GM08714 (cell line): ENCODE results near the gene LCN6.

Experiments used
- H3K4me3 ChIP-seq: fragments of 200-500 bp; sonication (Bioruptor generic); 2 replicates; pipeline ENCODE4 v1.5.1; 2014; ENCODE audit warnings: mild to moderate bottlenecking, low read length, inconsistent platforms
- ZNF274 ChIP-seq: IDR thresholded peaks from 2 replicates; pipeline ENCODE4 v1.6.1; 2012; ENCODE audit warnings: mild to moderate bottlenecking, low read depth, low read length

Gene LCN6

GRCh38 chr9:136697146-136697820 lies 51.0 kb downstream of the LCN6 start:
- TF ChIP-seq ZNF274, result no peak
- H3K4me3 ChIP-seq, result no peak overlapping the region

GRCh38 chr9:136696502-136696901 lies 51.8 kb downstream of the LCN6 start:
- H3K4me3 ChIP-seq, result no peak overlapping the region
- TF ChIP-seq ZNF274, result no peak

DNA sequence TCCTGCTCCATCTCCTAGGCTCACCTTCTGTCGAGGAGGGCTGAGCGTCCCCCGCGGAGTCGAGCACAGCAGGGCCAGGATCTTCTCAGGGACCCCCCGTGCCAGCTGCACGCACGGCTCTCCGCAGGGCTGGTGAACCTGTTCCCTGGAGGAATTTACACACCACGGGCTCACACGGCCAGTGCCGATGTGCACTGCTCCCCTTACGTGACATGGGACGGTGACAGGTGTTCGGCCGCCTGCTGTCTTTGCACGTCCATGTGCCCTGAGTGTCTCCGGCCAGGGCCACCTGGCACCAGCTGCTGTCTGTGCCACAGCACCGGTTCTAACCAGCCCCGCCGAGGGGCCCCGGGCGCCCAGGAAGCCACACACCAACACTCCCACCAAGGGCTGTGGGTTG lies 52.4 kb downstream of the LCN6 start:
- no peak for TF ChIP-seq ZNF274
- H3K4me3 ChIP-seq, result no peak overlapping the region

- H3K4me3 ChIP-seq, result no peak overlapping the region
- no peak for TF ChIP-seq ZNF274
Measured at GRCh38 chr9:136695435-136695895, 52.9 kb downstream of the LCN6 start.

DNA sequence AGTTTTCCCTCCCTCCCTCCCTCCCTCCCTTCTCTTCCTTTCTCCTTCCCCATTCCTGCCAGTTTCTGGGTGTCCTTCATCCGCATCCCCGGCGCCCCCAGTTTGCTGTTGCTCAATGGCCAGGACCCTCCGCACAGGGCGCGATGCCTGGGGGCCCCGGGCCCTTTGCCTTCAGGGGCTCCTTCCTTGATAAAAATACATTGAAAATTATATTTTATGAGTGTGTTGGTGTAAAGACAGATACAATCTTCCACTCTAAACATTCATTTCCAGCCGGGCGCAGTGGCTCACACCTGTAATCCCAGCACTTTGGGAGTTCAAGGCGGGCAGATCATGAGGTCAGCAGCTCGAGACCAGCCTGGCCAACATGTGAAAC lies 53.5 kb downstream of the LCN6 start:
- no peak overlapping the region for H3K4me3 ChIP-seq
- TF ChIP-seq ZNF274, result no peak

DNA sequence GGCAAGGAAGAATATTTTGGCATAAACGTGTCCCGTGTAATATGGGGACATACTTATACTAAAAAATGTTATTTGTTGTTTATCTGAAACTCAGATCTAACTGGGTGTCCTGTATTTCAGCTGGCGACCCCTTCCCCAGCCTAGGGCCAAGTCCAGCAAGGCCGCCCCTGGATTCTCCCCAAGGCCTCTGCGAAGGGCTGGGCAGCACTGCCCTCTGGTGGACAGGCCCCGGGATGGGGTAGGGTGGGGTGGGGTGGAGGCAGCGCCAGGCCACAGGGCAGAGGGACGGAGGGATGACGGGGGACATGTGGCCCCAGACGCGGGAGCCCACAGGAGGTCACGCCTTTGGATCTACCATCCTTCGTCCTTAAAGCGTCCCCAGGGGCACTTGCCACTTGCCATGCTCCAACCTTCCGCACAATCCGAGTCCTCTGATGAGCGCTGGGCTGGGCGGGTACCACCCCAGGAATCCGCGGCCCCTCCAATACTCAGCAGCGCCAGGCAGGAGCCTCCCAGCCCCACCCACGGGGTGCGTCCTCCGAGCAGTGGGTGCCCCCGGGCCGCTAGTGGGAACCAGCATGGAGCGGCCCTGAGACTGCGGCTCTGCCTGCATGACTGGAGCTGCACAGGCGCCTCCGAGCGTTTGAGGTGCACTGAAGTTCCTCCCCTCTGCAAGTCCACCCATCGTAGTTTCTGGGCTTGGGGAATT lies 54.0 kb downstream of the LCN6 start:
- TF ChIP-seq ZNF274, result no peak
- H3K4me3 ChIP-seq, result no peak overlapping the region
